ENCODE measurements around the gene RAD51AP1.

The RAD51AP1 gene

DNA sequence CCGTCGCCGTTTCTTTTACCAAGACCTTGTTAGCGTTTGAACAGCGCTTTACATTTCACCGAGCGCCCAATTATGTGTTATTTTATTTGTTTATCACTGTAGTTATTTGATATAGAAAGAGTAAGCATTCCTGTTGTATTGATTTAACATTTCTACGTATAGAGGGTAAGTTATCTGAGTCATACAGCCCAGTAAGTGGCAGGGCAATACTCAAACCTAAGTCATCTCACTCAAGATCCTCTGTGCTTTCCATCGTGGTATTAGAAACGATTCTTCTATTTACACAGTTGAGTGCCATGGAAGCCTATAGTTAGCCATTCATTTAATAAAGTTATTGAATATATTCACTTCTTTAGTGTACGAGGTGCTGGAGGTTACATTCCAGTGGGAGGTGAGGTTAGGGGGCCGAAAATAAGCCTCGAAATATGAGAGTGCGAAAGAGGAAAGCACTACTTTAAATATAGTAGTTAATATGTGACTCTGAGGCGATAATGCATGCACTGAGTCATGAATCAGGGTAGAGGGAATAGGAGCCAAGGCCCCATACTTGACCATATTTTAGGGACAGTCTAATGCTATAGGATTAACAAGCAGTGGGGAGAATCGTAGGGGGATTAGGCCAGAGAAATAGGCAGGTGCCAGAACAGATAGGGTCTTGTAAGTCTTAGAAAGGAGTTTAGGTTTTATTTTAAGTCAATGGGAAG lies 629 bp downstream of the RAD51AP1 start:
- TF ChIP-seq, protein P1, sequence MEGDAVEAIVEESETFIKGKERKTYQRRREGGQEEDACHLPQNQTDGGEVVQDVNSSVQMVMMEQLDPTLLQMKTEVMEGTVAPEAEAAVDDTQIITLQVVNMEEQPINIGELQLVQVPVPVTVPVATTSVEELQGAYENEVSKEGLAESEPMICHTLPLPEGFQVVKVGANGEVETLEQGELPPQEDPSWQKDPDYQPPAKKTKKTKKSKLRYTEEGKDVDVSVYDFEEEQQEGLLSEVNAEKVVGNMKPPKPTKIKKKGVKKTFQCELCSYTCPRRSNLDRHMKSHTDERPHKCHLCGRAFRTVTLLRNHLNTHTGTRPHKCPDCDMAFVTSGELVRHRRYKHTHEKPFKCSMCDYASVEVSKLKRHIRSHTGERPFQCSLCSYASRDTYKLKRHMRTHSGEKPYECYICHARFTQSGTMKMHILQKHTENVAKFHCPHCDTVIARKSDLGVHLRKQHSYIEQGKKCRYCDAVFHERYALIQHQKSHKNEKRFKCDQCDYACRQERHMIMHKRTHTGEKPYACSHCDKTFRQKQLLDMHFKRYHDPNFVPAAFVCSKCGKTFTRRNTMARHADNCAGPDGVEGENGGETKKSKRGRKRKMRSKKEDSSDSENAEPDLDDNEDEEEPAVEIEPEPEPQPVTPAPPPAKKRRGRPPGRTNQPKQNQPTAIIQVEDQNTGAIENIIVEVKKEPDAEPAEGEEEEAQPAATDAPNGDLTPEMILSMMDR (IDR thresholded peaks at IDR 0.05), result no peak

DNA sequence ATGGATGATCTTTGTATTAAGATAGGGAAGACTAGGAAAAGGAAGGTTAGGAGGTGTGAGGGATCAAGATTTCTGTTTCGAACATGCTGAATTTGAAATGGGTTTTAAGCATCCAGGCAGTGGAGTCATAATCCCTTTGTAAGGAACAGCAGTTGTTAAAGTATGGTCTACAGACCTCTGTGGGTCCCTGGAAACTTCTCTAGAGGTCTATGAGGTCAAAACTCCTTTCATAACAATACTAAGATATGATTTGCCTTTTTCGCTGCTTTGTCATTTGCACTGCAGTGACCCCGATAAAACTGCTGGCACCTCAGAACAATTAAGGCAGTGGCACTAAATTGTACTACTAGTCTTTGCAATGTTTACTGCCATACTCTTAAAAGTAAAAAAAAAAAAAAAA lies 1.5 kb downstream of the RAD51AP1 start:
- TF ChIP-seq, protein P1 (IDR thresholded peaks at IDR 0.05), result no peak

DNA sequence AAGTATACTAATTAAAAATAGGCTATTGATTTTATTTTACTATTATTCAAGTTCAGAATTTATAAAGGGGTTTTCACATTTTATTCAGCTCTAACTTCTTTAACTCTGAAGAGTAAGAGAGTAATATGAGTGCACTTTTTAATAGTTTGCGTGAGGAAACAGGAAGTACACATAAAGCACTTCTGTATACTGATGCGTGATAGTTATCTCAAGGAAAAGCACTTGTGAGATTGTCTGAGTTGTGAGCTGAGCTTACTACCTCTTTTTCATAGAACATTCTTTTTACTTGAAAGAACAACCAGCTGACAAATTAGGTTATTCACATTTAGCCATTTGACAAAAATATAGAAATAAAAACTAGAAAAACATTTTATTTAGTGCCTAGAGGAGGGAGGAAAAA lies 1.9 kb downstream of the RAD51AP1 start:
- TF ChIP-seq, protein P1 (IDR thresholded peaks at IDR 0.05), result no peak

DNA sequence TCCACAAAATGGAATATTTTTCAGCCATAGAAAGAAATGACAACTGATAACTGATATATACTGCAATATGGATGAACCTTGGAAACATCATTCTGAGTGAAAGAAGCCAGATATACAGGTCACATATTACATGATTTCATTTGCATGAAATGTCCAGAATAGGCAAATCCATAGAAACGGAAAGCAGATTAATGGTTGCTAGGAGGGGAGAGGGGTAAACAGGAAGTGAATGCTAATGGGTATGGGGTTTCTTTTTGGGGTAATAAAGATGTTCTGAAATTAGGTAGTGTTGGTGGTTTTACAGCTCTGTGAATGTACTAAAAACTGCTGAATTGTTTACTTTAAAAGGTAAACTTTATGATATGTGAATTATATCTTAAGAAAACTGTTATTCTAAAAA lies 6.5 kb downstream of the RAD51AP1 start:
- TF ChIP-seq, protein P1 (IDR thresholded peaks at IDR 0.05), result no peak

GRCh38 chr12:4552191-4552590 lies 13.5 kb downstream of the RAD51AP1 start:
- TF ChIP-seq, protein P1 (IDR thresholded peaks at IDR 0.05), result no peak

DNA sequence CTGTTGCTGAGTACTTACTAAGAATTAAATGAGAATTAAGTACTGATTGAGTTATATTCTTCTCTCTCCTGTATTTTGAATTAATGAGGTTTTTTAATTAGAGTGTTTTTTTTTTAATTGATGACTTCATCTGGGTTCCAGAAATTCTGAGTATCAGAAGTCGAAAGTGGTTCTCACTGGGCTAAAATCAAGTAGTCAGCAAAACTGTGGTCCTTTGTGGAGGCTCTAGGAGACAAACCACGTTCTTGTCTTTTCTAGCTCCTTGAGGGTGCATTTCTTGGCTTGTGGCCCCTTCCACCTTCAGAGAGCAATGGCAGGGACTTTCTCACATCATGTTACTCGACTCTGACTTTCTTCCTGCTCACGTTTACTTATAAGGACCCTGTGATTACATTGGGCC lies 15.3 kb downstream of the RAD51AP1 start:
- TF ChIP-seq, protein P1 (IDR thresholded peaks at IDR 0.05), result no peak

DNA sequence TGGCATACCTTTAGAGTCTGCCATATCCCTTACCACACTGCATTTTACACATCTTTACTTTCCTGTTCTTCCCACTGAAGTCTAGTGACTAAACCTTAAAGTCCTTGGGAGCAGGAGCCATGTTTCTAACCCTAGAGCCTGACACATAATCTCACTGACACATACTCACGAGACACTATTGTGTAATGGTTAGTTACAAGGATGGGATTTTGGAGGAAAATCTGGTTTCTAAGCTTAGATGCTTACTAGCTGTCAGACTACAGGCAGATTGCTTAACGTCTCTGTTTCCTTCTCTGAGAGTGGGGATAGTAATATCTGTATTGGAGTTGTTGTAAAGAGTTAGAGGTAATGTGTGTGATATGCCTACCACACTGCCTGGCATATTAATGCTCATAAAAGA lies 17.1 kb downstream of the RAD51AP1 start:
- TF ChIP-seq, protein P1 (IDR thresholded peaks at IDR 0.05), result no peak

All from LNCAP (cell line).